A673 (cell line): ENCODE measurements around the gene LEPROT. TPM values are rescaled to one million over a fixed set of nuclear protein-coding genes. Genes with fewer than 3 reads are reported as not detected.
"Not testable (repeated sequence)": the region's sequence is repeated elsewhere in the genome, so short reads cannot be mapped to it uniquely, and the experiment has no call there.

Source experiments
- BruUV-seq: library from RNA; stranded (reverse); fragments of 400-500 nt; replicated peaks from 2 replicates; lab custom pipeline; 2021; lab: Mats Ljungman, UMichigan
- CTCF ChIA-PET: fragments of 300-600 bp; sonication (Branson Sonifier 250); formaldehyde crosslinking; loops from one replicate; lab custom pipeline; 2022; ENCODE audit warnings: antibody characterized with exemption; lab: Charles Lee
- POLR2A ChIA-PET: fragments of 300-600 bp; sonication (Branson Sonifier 250); formaldehyde crosslinking; loops from one replicate; lab custom pipeline; 2022; ENCODE audit warnings: antibody characterized with exemption; ENCODE audit not compliant: low non-redundant PET; lab: Charles Lee
- DNase-seq: peaks from one replicate; pipeline ENCODE4 v3.0.0-alpha.2; 2015; ENCODE audit warnings: low spot score
- H3K27ac ChIP-seq: fragments of 200-600 bp; sonication (generic); 2 replicates; pipeline ENCODE4 v1.5.1; 2016; ENCODE audit warnings: mixed run types, low read depth, mild to moderate bottlenecking, mixed read lengths, antibody characterized with exemption, low read length; ENCODE audit not compliant: poor library complexity, severe bottlenecking
- H3K27me3 ChIP-seq: fragments of 200-600 bp; sonication (generic); replicated peaks from 2 replicates; pipeline ENCODE4 v1.6.1; 2017; ENCODE audit warnings: mixed run types, low read depth, mild to moderate bottlenecking, mixed read lengths, antibody characterized with exemption, low read length; ENCODE audit not compliant: insufficient read depth, poor library complexity
- H3K36me3 ChIP-seq: fragments of 200-600 bp; sonication (generic); 2 replicates; pipeline ENCODE4 v1.6.1; 2016; ENCODE audit warnings: mixed run types, mild to moderate bottlenecking, mixed read lengths, antibody characterized with exemption, low read length; ENCODE audit not compliant: insufficient read depth, poor library complexity, severe bottlenecking
- H3K4me1 ChIP-seq: fragments of 200-600 bp; sonication (generic); 2 replicates; pipeline ENCODE4 v1.6.1; 2017; ENCODE audit warnings: mixed run types, mild to moderate bottlenecking, mixed read lengths, antibody characterized with exemption, low read length; ENCODE audit not compliant: insufficient read depth, poor library complexity, severe bottlenecking
- H3K4me3 ChIP-seq: fragments of 200-600 bp; sonication (generic); 2 replicates; pipeline ENCODE4 v1.5.1; 2016; ENCODE audit warnings: low read depth, mixed run types, mild to moderate bottlenecking, mixed read lengths, low read length; ENCODE audit not compliant: poor library complexity, severe bottlenecking
- H3K9me3 ChIP-seq: fragments of 200-600 bp; sonication (generic); 2 replicates; pipeline ENCODE4 v1.6.1; 2016; ENCODE audit warnings: mixed run types, low read depth, mild to moderate bottlenecking, mixed read lengths, antibody characterized with exemption, low read length; ENCODE audit not compliant: poor library complexity, severe bottlenecking
- EZH2 ChIP-seq: fragments of 200-600 bp; sonication (generic); IDR thresholded peaks from 2 replicates; pipeline ENCODE4 v1.6.1; 2017; ENCODE audit warnings: borderline replicate concordance, low read depth, mild to moderate bottlenecking, mixed read lengths, antibody characterized with exemption, low read length; ENCODE audit not compliant: poor library complexity, severe bottlenecking
- intact Hi-C: fragments of 100-400 bp; cut with micrococcal nuclease; formaldehyde crosslinking; loops from one replicate; pipeline ENCODE4 v1.10.0; 2022; ENCODE audit not compliant: unreplicated experiment
- total RNA-seq: library from RNA; stranded (reverse); gene quantifications from 2 replicates; pipeline ENCODE4 v1.2.3, GENCODE V29; 2021
- TF ChIP-seq, protein P1 (sequence below): fragments of 300-800, 200-600 bp; sonication (generic); conservative IDR thresholded peaks from 2 replicates; pipeline ENCODE4 v1.5.1; 2017; ENCODE audit warnings: low read depth, mild to moderate bottlenecking, antibody characterized with exemption, low read length, moderate library complexity, mixed read lengths

Gene LEPROT
- total RNA-seq, 1 experiment from 2014 or later, result 24.8 TPM

- intact Hi-C loops, result no loop called here
- DNase-seq, result no peak
- no peak overlapping the region for H3K27ac ChIP-seq
- H3K27me3 ChIP-seq, result no peaks in the 10 kb centered on the region
- TF ChIP-seq EZH2, result no peak
- TF ChIP-seq, protein P1, sequence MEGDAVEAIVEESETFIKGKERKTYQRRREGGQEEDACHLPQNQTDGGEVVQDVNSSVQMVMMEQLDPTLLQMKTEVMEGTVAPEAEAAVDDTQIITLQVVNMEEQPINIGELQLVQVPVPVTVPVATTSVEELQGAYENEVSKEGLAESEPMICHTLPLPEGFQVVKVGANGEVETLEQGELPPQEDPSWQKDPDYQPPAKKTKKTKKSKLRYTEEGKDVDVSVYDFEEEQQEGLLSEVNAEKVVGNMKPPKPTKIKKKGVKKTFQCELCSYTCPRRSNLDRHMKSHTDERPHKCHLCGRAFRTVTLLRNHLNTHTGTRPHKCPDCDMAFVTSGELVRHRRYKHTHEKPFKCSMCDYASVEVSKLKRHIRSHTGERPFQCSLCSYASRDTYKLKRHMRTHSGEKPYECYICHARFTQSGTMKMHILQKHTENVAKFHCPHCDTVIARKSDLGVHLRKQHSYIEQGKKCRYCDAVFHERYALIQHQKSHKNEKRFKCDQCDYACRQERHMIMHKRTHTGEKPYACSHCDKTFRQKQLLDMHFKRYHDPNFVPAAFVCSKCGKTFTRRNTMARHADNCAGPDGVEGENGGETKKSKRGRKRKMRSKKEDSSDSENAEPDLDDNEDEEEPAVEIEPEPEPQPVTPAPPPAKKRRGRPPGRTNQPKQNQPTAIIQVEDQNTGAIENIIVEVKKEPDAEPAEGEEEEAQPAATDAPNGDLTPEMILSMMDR, result no peak
- H3K36me3 ChIP-seq, result no peaks in the 10 kb centered on the region
- H3K4me3 ChIP-seq, result no peak overlapping the region
- POLR2A ChIA-PET, result interaction anchor here (0.6 kb wide), 1 partner anchor 32 kb away, joined by 3 read pairs; no protein-coding TSS in a partner anchor
- CTCF ChIA-PET, result interaction anchor here (0.7 to 1.1 kb wide), 2 partner anchors 30 to 229 kb away, joined by 3 to 4 read pairs; no protein-coding TSS in a partner anchor
- no TSS peak for BruUV-seq
- H3K9me3 ChIP-seq, result no peaks in the 10 kb centered on the region
- no peaks in the 10 kb centered on the region for H3K4me1 ChIP-seq
Observed at GRCh38 chr1:65458730-65459396, 38.4 kb downstream of the LEPROT start.

DNA sequence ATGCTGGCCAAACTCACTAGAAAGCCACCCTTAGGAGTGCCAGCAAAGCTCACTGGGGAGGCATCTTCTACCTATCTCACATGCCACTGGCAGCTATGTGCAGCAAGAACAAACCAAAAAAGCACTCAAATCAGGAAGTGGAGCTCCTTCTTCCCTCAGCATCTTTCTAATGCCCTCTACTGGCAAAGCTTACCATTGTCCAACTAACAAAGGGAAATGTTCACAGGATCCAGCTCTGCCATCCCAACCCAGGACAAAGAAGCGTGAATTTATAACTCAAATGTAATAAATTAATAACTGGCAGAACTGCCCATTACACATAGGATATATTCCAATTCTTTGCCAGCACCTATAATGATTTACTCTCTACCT, 38.9 kb downstream of the LEPROT start:
- no peak for TF ChIP-seq EZH2
- TF ChIP-seq, protein P1, result peak; percentile 63
- no TSS peak for BruUV-seq
- H3K27me3 ChIP-seq, result no peaks in the 10 kb centered on the region
- no peaks in the 10 kb centered on the region for H3K36me3 ChIP-seq
- ChIA-PET CTCF (interaction anchor here (0.7 to 1.1 kb wide), 2 partner anchors 30 to 228 kb away, joined by 3 to 4 read pairs; no protein-coding TSS in a partner anchor), POLR2A (interaction anchor here (0.6 kb wide), 1 partner anchor 32 kb away, joined by 3 read pairs; no protein-coding TSS in a partner anchor)
- no peaks in the 10 kb centered on the region for H3K9me3 ChIP-seq
- H3K27ac ChIP-seq, result no peak overlapping the region
- no peak overlapping the region for H3K4me3 ChIP-seq
- intact Hi-C loops, result no loop called here
- H3K4me1 ChIP-seq, result no peaks in the 10 kb centered on the region
- peak; percentile 40 for DNase-seq

- intact Hi-C loops, H3K36me3 ChIP-seq, H3K27ac ChIP-seq, BruUV-seq, DNase-seq, H3K4me3 ChIP-seq, POLR2A ChIA-PET, H3K27me3 ChIP-seq, H3K9me3 ChIP-seq, CTCF ChIA-PET: not testable (repeated sequence)
- peaks cover 14% of the 10 kb centered on the region for H3K4me1 ChIP-seq
Observed at GRCh38 chr1:65465837-65466236, 45.4 kb downstream of the LEPROT start.
